ENCODE results near the gene KLHL15.

DNA sequence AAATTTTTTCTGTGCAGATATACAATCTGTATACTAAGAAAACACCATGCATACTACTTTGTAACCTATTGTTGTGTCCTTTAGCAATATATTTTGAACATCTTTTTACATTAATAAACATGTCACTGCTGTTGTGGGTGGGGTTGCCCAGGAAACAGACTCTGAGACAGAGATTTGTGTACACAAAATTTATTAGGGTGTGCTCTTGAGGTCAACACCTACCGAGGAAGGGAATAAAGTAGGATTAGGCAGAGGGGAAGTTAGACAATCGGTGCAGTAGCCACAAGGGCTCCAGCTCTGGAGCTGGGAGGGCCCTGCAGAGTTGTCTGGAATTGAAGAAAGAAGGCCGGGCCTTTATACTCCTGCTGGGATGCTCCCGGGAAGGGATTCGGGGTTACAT, 62.8 kb downstream of the KLHL15 start:
- TF ChIP-seq POLR2A (IDR thresholded peaks at IDR 0.05): no peak
- TF ChIP-seq, protein P1, sequence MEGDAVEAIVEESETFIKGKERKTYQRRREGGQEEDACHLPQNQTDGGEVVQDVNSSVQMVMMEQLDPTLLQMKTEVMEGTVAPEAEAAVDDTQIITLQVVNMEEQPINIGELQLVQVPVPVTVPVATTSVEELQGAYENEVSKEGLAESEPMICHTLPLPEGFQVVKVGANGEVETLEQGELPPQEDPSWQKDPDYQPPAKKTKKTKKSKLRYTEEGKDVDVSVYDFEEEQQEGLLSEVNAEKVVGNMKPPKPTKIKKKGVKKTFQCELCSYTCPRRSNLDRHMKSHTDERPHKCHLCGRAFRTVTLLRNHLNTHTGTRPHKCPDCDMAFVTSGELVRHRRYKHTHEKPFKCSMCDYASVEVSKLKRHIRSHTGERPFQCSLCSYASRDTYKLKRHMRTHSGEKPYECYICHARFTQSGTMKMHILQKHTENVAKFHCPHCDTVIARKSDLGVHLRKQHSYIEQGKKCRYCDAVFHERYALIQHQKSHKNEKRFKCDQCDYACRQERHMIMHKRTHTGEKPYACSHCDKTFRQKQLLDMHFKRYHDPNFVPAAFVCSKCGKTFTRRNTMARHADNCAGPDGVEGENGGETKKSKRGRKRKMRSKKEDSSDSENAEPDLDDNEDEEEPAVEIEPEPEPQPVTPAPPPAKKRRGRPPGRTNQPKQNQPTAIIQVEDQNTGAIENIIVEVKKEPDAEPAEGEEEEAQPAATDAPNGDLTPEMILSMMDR (IDR thresholded peaks at IDR 0.05): no peak
